Adipose tissue (tissue), 3 donors: ENCODE measurements around the gene TMEM190. TPM values are rescaled to one million over a fixed set of nuclear protein-coding genes. Genes with fewer than 3 reads are reported as not detected.
"Not testable (repeated sequence)": the region's sequence is repeated elsewhere in the genome, so short reads cannot be mapped to it uniquely, and the experiment has no call there.

ENCODE experiments used
- H3K27ac ChIP-seq: one replicate; pipeline ENCODE4 v1.5.1; 2013; ENCODE audit warnings: low read depth, low read length
- WGBS, 3 donors: extraction: QIAGEN DNeasy Blood & Tissue Kit; methylation state at CpG; one replicate each; pipeline ENCODE4 v1.1.7; 2013; 5-methylcytosine and 5-hydroxymethylcytosine counted together
- polyA plus RNA-seq, 3 donors: library from polyadenylated mRNA; stranded (reverse); fragments of 200-250 nt; gene quantifications; one replicate each; pipeline ENCODE4 v1.2.3, GENCODE V29; 2013
- donor health status: healthy with polysubstance abuse.
- donor health status: Bipolar disorder and iron deficiency.
- donor health status: healthy.

TMEM190 gene
- polyA plus RNA-seq, result not detected

- no peak within 1 kb of the TSS for H3K27ac ChIP-seq
- 26 to 55% (median 52%) methylated on average over 21 of the region's 21 CpGs for WGBS, 3 donors
These were observed at the start of gene TMEM190 for GRCh38 chr19:55376241-55376933. Gene TMEM190 (plus strand): TSS chr19:55376826. CDS start chr19:55376854, 28 bp downstream.

GRCh38 chr19:55328774-55329318 is 47.8 kb upstream of the TMEM190 start:
- WGBS, 3 donors, result 65 to 77% (median 77%) methylated on average over 4 of the region's 4 CpGs
- H3K27ac ChIP-seq, result not testable (repeated sequence)

- H3K27ac ChIP-seq, result not testable (repeated sequence)
- 85 to 89% (median 86%) methylated on average over 6 of the region's 6 CpGs for WGBS, 3 donors
These were observed 46.8 kb upstream of the TMEM190 start for GRCh38 chr19:55329791-55330190.

- 74 to 85% (median 78%) methylated on average over 11 of the region's 11 CpGs for WGBS, 3 donors
- no peak overlapping the region for H3K27ac ChIP-seq
These were observed 42.8 kb upstream of the TMEM190 start for GRCh38 chr19:55333870-55334269.

- 69 to 82% (median 80%) methylated on average over 7 of the region's 7 CpGs for WGBS, 3 donors
- no peak overlapping the region for H3K27ac ChIP-seq
These were observed 40.5 kb upstream of the TMEM190 start for GRCh38 chr19:55336101-55336500.

- H3K27ac ChIP-seq, result peak within 1 kb of the TSS; percentile 56
- WGBS, 3 donors, result 0 to 1% (median 0%) methylated on average over 54 to 63 of the region's 63 CpGs
These were observed 37.3 kb upstream of the TMEM190 start, which contains the start of gene KMT5C for GRCh38 chr19:55339105-55339888. Gene KMT5C (plus strand): TSS chr19:55339876. CDS start chr19:55341937, 2,061 bp downstream.

- WGBS, 3 donors, result 4 to 6% (median 4%) methylated on average over 16 to 44 of the region's 44 CpGs
- H3K27ac ChIP-seq, result peak overlapping the region; percentile 6
These were observed 36.5 kb upstream of the TMEM190 start for GRCh38 chr19:55339889-55340783.

GRCh38 chr19:55340784-55341147 is 35.9 kb upstream of the TMEM190 start:
- H3K27ac ChIP-seq, result no peak overlapping the region
- 1 to 5% (median 4%) methylated on average over 22 to 24 of the region's 24 CpGs for WGBS, 3 donors

GRCh38 chr19:55341171-55341588 is 35.4 kb upstream of the TMEM190 start:
- WGBS, 3 donors, result 3 to 7% (median 5%) methylated on average over 12 to 15 of the region's 15 CpGs
- no peak overlapping the region for H3K27ac ChIP-seq

- H3K27ac ChIP-seq, result no peak overlapping the region
- WGBS, 3 donors, result 82 to 88% (median 86%) methylated on average over 45 to 50 of the region's 50 CpGs
These were observed 34.8 kb upstream of the TMEM190 start for GRCh38 chr19:55341595-55342531.

- H3K27ac ChIP-seq, result no peak overlapping the region
- 67 to 88% (median 83%) methylated on average over 9 of the region's 9 CpGs for WGBS, 3 donors
These were observed 32.2 kb upstream of the TMEM190 start for GRCh38 chr19:55344444-55344843.

- WGBS, 3 donors, result 85 to 88% (median 87%) methylated on average over 22 of the region's 22 CpGs
- H3K27ac ChIP-seq, result no peak overlapping the region
These were observed 31.4 kb upstream of the TMEM190 start for GRCh38 chr19:55345101-55345817.

GRCh38 chr19:55345818-55346724 is 30.6 kb upstream of the TMEM190 start:
- no peak overlapping the region for H3K27ac ChIP-seq

GRCh38 chr19:55346725-55347441 is 29.7 kb upstream of the TMEM190 start:
- no peak overlapping the region for H3K27ac ChIP-seq
- 73 to 89% (median 76%) methylated on average over 36 to 41 of the region's 41 CpGs for WGBS, 3 donors

More at GRCh38 chr19:55345818-55346724, 30.6 kb upstream of the TMEM190 start:
- 74 to 85% (median 75%) methylated on average over 39 to 43 of the region's 43 CpGs for WGBS, 3 donors

GRCh38 chr19:55347442-55348009 is 29.1 kb upstream of the TMEM190 start:
- no peak overlapping the region for H3K27ac ChIP-seq
- 81 to 85% (median 84%) methylated on average over 10 of the region's 10 CpGs for WGBS, 3 donors
